HepG2 (cell line): ENCODE data around the gene CCK.

Source experiments
- EP300 ChIP-seq, 3 experiments: sonication (generic) in 1 of 3; formaldehyde crosslinking in 1 of 3; IDR thresholded peaks; 2 replicates each; pipeline versions ENCODE4 v1.5.1 to v1.6.1; 2011 to 2020; ENCODE audit warnings: low read depth in 2 of 3, low read length in 2 of 3, borderline replicate concordance in 1 of 3, improper control_type of control experiment in 1 of 3, mild to moderate bottlenecking in 1 of 3, missing genetic modification reagents in 1 of 3, moderate library complexity in 1 of 3
- SIX4 ChIP-seq: sonication (generic); formaldehyde crosslinking; IDR thresholded peaks from 2 replicates; pipeline ENCODE4 v1.4.0; 2020; ENCODE audit warnings: missing genetic modification reagents
- TAF1 ChIP-seq: sonication (generic); formaldehyde crosslinking; IDR thresholded peaks from 2 replicates; pipeline ENCODE4 v1.4.0; 2020; ENCODE audit warnings: missing genetic modification reagents
- TF ChIP-seq, protein P1 (sequence below): sonication (generic); formaldehyde crosslinking; IDR thresholded peaks from 2 replicates; pipeline ENCODE4 v1.4.0; 2020; ENCODE audit warnings: missing genetic modification reagents
- TF ChIP-seq, protein P2 (sequence below): sonication (generic); formaldehyde crosslinking; IDR thresholded peaks from 2 replicates; pipeline ENCODE4 v1.4.0; 2020; ENCODE audit warnings: missing genetic modification reagents
- TF ChIP-seq, protein P3 (sequence below): sonication (generic); formaldehyde crosslinking; IDR thresholded peaks from 2 replicates; pipeline ENCODE4 v1.5.0; 2020; ENCODE audit warnings: mild to moderate bottlenecking, missing genetic modification reagents, moderate library complexity
- TF ChIP-seq, protein P4 (sequence below): fragments of 450-650 bp; IDR thresholded peaks from 2 replicates; pipeline ENCODE4 v1.6.1; 2017; ENCODE audit warnings: mild to moderate bottlenecking

DNA sequence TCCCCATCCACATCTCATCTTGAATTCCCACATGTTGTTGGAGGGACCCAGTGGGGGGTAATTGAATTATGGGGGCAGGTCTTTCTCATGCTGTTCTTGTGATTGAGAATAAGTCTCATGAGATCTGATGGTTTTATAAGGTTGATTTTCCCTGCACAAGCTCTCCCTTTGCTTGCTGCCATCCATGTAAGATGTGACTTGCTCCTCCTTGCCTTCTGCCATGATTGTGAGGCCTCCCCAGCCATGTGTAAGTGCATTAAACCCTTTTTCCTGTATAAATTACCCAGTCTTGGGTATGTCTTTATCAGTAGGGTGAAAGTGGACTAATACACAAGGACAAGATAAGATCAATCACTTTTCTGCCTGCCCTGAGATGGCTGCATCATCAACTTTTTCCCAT lies 5.8 kb upstream of the CCK start:
- TF ChIP-seq, protein P1, sequence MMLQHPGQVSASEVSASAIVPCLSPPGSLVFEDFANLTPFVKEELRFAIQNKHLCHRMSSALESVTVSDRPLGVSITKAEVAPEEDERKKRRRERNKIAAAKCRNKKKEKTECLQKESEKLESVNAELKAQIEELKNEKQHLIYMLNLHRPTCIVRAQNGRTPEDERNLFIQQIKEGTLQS (CRISPR knock-in tag), result no peak
- TF ChIP-seq, protein P2, sequence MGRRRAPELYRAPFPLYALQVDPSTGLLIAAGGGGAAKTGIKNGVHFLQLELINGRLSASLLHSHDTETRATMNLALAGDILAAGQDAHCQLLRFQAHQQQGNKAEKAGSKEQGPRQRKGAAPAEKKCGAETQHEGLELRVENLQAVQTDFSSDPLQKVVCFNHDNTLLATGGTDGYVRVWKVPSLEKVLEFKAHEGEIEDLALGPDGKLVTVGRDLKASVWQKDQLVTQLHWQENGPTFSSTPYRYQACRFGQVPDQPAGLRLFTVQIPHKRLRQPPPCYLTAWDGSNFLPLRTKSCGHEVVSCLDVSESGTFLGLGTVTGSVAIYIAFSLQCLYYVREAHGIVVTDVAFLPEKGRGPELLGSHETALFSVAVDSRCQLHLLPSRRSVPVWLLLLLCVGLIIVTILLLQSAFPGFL (CRISPR knock-in tag), result no peak
- TF ChIP-seq, protein P3, sequence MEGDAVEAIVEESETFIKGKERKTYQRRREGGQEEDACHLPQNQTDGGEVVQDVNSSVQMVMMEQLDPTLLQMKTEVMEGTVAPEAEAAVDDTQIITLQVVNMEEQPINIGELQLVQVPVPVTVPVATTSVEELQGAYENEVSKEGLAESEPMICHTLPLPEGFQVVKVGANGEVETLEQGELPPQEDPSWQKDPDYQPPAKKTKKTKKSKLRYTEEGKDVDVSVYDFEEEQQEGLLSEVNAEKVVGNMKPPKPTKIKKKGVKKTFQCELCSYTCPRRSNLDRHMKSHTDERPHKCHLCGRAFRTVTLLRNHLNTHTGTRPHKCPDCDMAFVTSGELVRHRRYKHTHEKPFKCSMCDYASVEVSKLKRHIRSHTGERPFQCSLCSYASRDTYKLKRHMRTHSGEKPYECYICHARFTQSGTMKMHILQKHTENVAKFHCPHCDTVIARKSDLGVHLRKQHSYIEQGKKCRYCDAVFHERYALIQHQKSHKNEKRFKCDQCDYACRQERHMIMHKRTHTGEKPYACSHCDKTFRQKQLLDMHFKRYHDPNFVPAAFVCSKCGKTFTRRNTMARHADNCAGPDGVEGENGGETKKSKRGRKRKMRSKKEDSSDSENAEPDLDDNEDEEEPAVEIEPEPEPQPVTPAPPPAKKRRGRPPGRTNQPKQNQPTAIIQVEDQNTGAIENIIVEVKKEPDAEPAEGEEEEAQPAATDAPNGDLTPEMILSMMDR (CRISPR knock-in tag), result no peak
- TF ChIP-seq EP300 (IDR thresholded peaks at IDR 0.05; ENCODE audit: low read depth in 2 of 2, low read length in 2 of 2) (no peak), EP300 (CRISPR knock-in tag; IDR thresholded peaks at IDR 0.05; ENCODE audit: borderline replicate concordance) (no peak), SIX4 (CRISPR knock-in tag) (no peak), TAF1 (no peak)
- TF ChIP-seq, protein P4, sequence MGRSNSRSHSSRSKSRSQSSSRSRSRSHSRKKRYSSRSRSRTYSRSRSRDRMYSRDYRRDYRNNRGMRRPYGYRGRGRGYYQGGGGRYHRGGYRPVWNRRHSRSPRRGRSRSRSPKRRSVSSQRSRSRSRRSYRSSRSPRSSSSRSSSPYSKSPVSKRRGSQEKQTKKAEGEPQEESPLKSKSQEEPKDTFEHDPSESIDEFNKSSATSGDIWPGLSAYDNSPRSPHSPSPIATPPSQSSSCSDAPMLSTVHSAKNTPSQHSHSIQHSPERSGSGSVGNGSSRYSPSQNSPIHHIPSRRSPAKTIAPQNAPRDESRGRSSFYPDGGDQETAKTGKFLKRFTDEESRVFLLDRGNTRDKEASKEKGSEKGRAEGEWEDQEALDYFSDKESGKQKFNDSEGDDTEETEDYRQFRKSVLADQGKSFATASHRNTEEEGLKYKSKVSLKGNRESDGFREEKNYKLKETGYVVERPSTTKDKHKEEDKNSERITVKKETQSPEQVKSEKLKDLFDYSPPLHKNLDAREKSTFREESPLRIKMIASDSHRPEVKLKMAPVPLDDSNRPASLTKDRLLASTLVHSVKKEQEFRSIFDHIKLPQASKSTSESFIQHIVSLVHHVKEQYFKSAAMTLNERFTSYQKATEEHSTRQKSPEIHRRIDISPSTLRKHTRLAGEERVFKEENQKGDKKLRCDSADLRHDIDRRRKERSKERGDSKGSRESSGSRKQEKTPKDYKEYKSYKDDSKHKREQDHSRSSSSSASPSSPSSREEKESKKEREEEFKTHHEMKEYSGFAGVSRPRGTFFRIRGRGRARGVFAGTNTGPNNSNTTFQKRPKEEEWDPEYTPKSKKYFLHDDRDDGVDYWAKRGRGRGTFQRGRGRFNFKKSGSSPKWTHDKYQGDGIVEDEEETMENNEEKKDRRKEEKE, result no peak
